HCT116 (cell line): ENCODE results near the gene TPRKB. TPM values are rescaled to one million over a fixed set of nuclear protein-coding genes. Genes with fewer than 3 reads are reported as not detected.

Source experiments
- ATAC-seq: fragments of 200-7000 bp; cut with Tn5 transposase; 2 replicates; pipeline ENCODE4 v1.9.1; 2020; ENCODE audit warnings: mild to moderate bottlenecking, moderate library complexity
- BruUV-seq: library from RNA; stranded (reverse); fragments of 400-500 nt; replicated peaks from 2 replicates; lab custom pipeline; 2021; lab: Mats Ljungman, UMichigan
- CTCF ChIA-PET: fragments of 300-600 bp; sonication (Branson Sonifier 250); formaldehyde crosslinking; loops from one replicate; lab custom pipeline; 2021; ENCODE audit warnings: antibody characterized with exemption; lab: Charles Lee
- POLR2A ChIA-PET: fragments of 300-600, 350-600 bp; sonication (Branson Sonifier 250); formaldehyde crosslinking; loops from one replicate; lab custom pipeline; 2021; ENCODE audit warnings: antibody characterized with exemption; lab: Charles Lee
- RAD21 ChIA-PET, 2 experiments: fragments of 300-600 bp; sonication (Branson Sonifier 250); formaldehyde crosslinking; loops; one replicate each; lab custom pipeline; 2023; ENCODE audit warnings: low total read pairs in 2 of 2; ENCODE audit not compliant: uncharacterized antibody in 2 of 2, unreplicated experiment in 2 of 2, low non-redundant PET in 1 of 2; lab: Charles Lee
- DNase-seq: peaks from one replicate; pipeline ENCODE4 v3.0.0-alpha.2; 2010; ENCODE audit warnings: low read depth, low spot score
- H2AFZ ChIP-seq: fragments of 200-600 bp; shearing (Covaris generic), sonication (generic); 2 replicates; pipeline ENCODE4 v1.6.1; 2017; ENCODE audit warnings: low read depth, mixed run types, mixed read lengths, antibody characterized with exemption, low read length; ENCODE audit not compliant: poor library complexity, severe bottlenecking
- H3K27ac ChIP-seq: 2 replicates; pipeline ENCODE4 v1.5.1; 2012; ENCODE audit warnings: low read depth, low read length
- H3K27me3 ChIP-seq: fragments of 200-600 bp; sonication (generic); 2 replicates; pipeline ENCODE4 v1.6.1; 2016; ENCODE audit warnings: mixed run types, low read length, mixed read lengths; ENCODE audit not compliant: insufficient read depth
- H3K36me3 ChIP-seq, 2 experiments: fragments of 200-500 bp in 1 of 2; fragments of 200-600 bp in 1 of 2; sonication (Bioruptor generic) in 1 of 2; sonication (generic) in 1 of 2; 2 replicates each; pipeline versions ENCODE4 v1.5.1 to v1.6.1; 2014 to 2016; ENCODE audit warnings: low read length in 2 of 2, inconsistent platforms in 1 of 2, mixed read lengths in 1 of 2, mixed run types in 1 of 2; ENCODE audit not compliant: insufficient read depth in 2 of 2, control insufficient read depth in 1 of 2
- H3K4me1 ChIP-seq, 2 experiments: fragments of 200-600 bp in 1 of 2; sonication (generic) in 1 of 2; 2 replicates each; pipeline versions ENCODE4 v1.5.1 to v1.6.1; 2012 to 2017; ENCODE audit warnings: low read length in 2 of 2, inconsistent platforms in 1 of 2, mild to moderate bottlenecking in 1 of 2, mixed read lengths in 1 of 2, mixed run types in 1 of 2, moderate library complexity in 1 of 2; ENCODE audit not compliant: insufficient read depth in 2 of 2, control insufficient read depth in 1 of 2
- H3K4me2 ChIP-seq: fragments of 200-600 bp; sonication (generic); 2 replicates; pipeline ENCODE4 v1.6.1; 2017; ENCODE audit warnings: mixed run types, low read length, mixed read lengths
- H3K4me3 ChIP-seq, 2 experiments: fragments of 200-600 bp in 1 of 2; sonication (generic) in 1 of 2; replicated peaks in 1 of 2; 2 replicates each; pipeline ENCODE4 v1.5.1; 2011 to 2016; ENCODE audit warnings: low read length in 2 of 2, control low read depth in 1 of 2, low read depth in 1 of 2, mild to moderate bottlenecking in 1 of 2, mixed read lengths in 1 of 2, mixed run types in 1 of 2
- H3K79me2 ChIP-seq: fragments of 200-600 bp; sonication (generic); 2 replicates; pipeline ENCODE4 v1.6.1; 2017; ENCODE audit warnings: mild to moderate bottlenecking, mixed run types, low read length, moderate library complexity, mixed read lengths; ENCODE audit not compliant: insufficient read depth
- H3K9ac ChIP-seq: fragments of 200-600 bp; sonication (generic); 2 replicates; pipeline ENCODE4 v1.6.1; 2016; ENCODE audit warnings: low read length, mixed read lengths
- H3K9me2 ChIP-seq: fragments of 200-600 bp; sonication (generic), shearing (Covaris generic); 2 replicates; pipeline ENCODE4 v1.6.1; 2017; ENCODE audit warnings: mixed run types, mild to moderate bottlenecking, moderate library complexity; ENCODE audit not compliant: insufficient read depth
- H3K9me3 ChIP-seq, 2 experiments: fragments of 200-500 bp in 1 of 2; fragments of 200-600 bp in 1 of 2; sonication (Bioruptor generic) in 1 of 2; sonication (generic) in 1 of 2; 2 replicates each; pipeline ENCODE4 v1.6.1; 2014 to 2017; ENCODE audit warnings: low read length in 2 of 2, mixed read lengths in 2 of 2, inconsistent platforms in 1 of 2, low read depth in 1 of 2, mild to moderate bottlenecking in 1 of 2, mixed run types in 1 of 2, moderate library complexity in 1 of 2; ENCODE audit not compliant: control insufficient read depth in 1 of 2, insufficient read depth in 1 of 2
- H4K20me1 ChIP-seq: fragments of 200-600 bp; sonication (generic), shearing (Covaris generic); 2 replicates; pipeline ENCODE4 v1.6.1; 2017; ENCODE audit warnings: mixed run types, mild to moderate bottlenecking, moderate library complexity; ENCODE audit not compliant: insufficient read depth
- CEBPB ChIP-seq: IDR thresholded peaks from 2 replicates; pipeline ENCODE4 v1.6.1; 2012; ENCODE audit warnings: low read depth
- EZH2phosphoT487 ChIP-seq: fragments of 200-600 bp; IDR thresholded peaks from 2 replicates; pipeline ENCODE4 v1.6.1; 2018; ENCODE audit warnings: antibody characterized with exemption, borderline replicate concordance
- FOSL1 ChIP-seq: IDR thresholded peaks from 2 replicates; pipeline ENCODE4 v1.6.1; 2012; ENCODE audit warnings: low read depth
- MAX ChIP-seq: IDR thresholded peaks from 2 replicates; pipeline ENCODE4 v1.6.1; 2012
- POLR2A ChIP-seq: IDR thresholded peaks from 2 replicates; pipeline ENCODE4 v1.7.0; 2011; ENCODE audit warnings: borderline replicate concordance; ENCODE audit not compliant: insufficient read depth, insufficient read length; ENCODE audit errors: extremely low read depth
- SIN3A ChIP-seq: IDR thresholded peaks from 2 replicates; pipeline ENCODE4 v1.6.1; 2012; ENCODE audit warnings: low read depth
- ZFX ChIP-seq: fragments of 450-650 bp; IDR thresholded peaks from 2 replicates; pipeline ENCODE4 v1.6.1; 2017
- intact Hi-C: fragments of 100-400 bp; cut with micrococcal nuclease; formaldehyde crosslinking; loops from 2 replicates; pipeline ENCODE4 v1.10.0; 2022
- total RNA-seq: library from RNA; stranded (reverse); gene quantifications from one replicate; pipeline ENCODE4 v1.2.1, GENCODE V29; 2021; ENCODE audit not compliant: unreplicated experiment
- TF ChIP-seq, protein P1 (sequence below): IDR thresholded peaks from 2 replicates; pipeline ENCODE4 v1.6.1; 2012; ENCODE audit warnings: low read depth
- TF ChIP-seq, protein P2 (sequence below): IDR thresholded peaks from 2 replicates; pipeline ENCODE4 v1.6.1; 2011; ENCODE audit warnings: mild to moderate bottlenecking, low read length, moderate library complexity; ENCODE audit not compliant: insufficient replicate concordance; ENCODE audit errors: extremely low read depth

TPRKB gene
- total RNA-seq, 1 experiment from 2014 or later = 42.5 TPM

DNA sequence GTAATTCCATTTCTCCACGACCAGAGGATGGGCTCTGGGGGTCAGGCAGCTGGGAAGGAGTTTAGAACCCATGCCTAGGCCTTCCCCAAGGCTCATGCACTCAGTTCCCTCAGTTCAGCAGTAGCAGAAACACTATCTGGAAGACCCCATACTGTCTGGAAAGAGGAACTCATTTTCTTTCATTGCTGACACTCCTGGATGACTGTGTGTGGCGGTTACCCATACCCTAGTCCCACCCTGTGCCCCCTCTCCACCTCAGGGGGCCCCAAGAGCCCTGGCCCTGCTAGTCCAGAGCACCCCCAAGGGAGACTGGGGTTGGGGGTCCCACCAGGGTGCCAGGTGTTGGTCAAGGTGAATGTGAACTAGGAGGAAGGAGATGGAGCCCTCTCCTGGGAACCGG is 29.5 kb downstream of the TPRKB start:
- no TSS peak for BruUV-seq
- no peaks in the 10 kb centered on the region for H3K9me2 ChIP-seq
- ATAC-seq (no peak), DNase-seq (no peak)
- ChIA-PET RAD21 (no interaction called here), CTCF (no interaction called here), POLR2A (no interaction called here)
- no peak overlapping the region for H2AFZ ChIP-seq
- H3K4me2 ChIP-seq = no peak overlapping the region
- H3K9ac ChIP-seq = no peak overlapping the region
- no peaks in the 10 kb centered on the region for H3K4me1 ChIP-seq
- H4K20me1 ChIP-seq = no peaks in the 10 kb centered on the region
- no peaks in the 10 kb centered on the region for H3K36me3 ChIP-seq
- no peaks in the 10 kb centered on the region for H3K9me3 ChIP-seq
- no peak overlapping the region for H3K4me3 ChIP-seq
- intact Hi-C loops = no loop called here
- TF ChIP-seq POLR2A (no peak), MAX (no peak), ZFX (no peak), EZH2phosphoT487 (no peak), FOSL1 (no peak), CEBPB (no peak), SIN3A (no peak)
- TF ChIP-seq, protein P1, sequence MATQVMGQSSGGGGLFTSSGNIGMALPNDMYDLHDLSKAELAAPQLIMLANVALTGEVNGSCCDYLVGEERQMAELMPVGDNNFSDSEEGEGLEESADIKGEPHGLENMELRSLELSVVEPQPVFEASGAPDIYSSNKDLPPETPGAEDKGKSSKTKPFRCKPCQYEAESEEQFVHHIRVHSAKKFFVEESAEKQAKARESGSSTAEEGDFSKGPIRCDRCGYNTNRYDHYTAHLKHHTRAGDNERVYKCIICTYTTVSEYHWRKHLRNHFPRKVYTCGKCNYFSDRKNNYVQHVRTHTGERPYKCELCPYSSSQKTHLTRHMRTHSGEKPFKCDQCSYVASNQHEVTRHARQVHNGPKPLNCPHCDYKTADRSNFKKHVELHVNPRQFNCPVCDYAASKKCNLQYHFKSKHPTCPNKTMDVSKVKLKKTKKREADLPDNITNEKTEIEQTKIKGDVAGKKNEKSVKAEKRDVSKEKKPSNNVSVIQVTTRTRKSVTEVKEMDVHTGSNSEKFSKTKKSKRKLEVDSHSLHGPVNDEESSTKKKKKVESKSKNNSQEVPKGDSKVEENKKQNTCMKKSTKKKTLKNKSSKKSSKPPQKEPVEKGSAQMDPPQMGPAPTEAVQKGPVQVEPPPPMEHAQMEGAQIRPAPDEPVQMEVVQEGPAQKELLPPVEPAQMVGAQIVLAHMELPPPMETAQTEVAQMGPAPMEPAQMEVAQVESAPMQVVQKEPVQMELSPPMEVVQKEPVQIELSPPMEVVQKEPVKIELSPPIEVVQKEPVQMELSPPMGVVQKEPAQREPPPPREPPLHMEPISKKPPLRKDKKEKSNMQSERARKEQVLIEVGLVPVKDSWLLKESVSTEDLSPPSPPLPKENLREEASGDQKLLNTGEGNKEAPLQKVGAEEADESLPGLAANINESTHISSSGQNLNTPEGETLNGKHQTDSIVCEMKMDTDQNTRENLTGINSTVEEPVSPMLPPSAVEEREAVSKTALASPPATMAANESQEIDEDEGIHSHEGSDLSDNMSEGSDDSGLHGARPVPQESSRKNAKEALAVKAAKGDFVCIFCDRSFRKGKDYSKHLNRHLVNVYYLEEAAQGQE = no peak
- TF ChIP-seq, protein P2, sequence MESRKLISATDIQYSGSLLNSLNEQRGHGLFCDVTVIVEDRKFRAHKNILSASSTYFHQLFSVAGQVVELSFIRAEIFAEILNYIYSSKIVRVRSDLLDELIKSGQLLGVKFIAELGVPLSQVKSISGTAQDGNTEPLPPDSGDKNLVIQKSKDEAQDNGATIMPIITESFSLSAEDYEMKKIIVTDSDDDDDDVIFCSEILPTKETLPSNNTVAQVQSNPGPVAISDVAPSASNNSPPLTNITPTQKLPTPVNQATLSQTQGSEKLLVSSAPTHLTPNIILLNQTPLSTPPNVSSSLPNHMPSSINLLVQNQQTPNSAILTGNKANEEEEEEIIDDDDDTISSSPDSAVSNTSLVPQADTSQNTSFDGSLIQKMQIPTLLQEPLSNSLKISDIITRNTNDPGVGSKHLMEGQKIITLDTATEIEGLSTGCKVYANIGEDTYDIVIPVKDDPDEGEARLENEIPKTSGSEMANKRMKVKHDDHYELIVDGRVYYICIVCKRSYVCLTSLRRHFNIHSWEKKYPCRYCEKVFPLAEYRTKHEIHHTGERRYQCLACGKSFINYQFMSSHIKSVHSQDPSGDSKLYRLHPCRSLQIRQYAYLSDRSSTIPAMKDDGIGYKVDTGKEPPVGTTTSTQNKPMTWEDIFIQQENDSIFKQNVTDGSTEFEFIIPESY = no peak
- H3K27ac ChIP-seq = no peak overlapping the region
- no peaks in the 10 kb centered on the region; the same call in 1 of the 2 replicates for H3K27me3 ChIP-seq
- H3K79me2 ChIP-seq = no peaks in the 10 kb centered on the region
